DND-41 (cell line): ENCODE measurements around the gene SDHB.

ENCODE experiments used
- ATAC-seq: fragments of 200-7000 bp; cut with Tn5 transposase; 3 replicates; pipeline ENCODE4 v1.9.1; 2021; ENCODE audit warnings: low read depth; ENCODE audit not compliant: insufficient read depth
- DNase-seq: peaks from one replicate; pipeline ENCODE4 v3.0.0-alpha.2; 2020
- H2AFZ ChIP-seq: 2 replicates; pipeline ENCODE4 v1.6.0; 2012; ENCODE audit warnings: low read depth, low read length
- H3K27ac ChIP-seq: 2 replicates; pipeline ENCODE4 v1.5.1; 2012; ENCODE audit warnings: low read length, inconsistent platforms
- H3K27me3 ChIP-seq: fragments of 200-600 bp; sonication (generic); 2 replicates; pipeline ENCODE4 v1.6.0; 2012; ENCODE audit warnings: low read length, mild to moderate bottlenecking, inconsistent platforms; ENCODE audit not compliant: insufficient read depth, poor library complexity
- H3K36me3 ChIP-seq: 2 replicates; pipeline ENCODE4 v1.5.1; 2012; ENCODE audit warnings: low read length, inconsistent platforms; ENCODE audit not compliant: insufficient read depth
- H3K4me1 ChIP-seq: 2 replicates; pipeline ENCODE4 v1.5.1; 2012; ENCODE audit warnings: mild to moderate bottlenecking, low read length; ENCODE audit not compliant: insufficient read depth
- H3K4me2 ChIP-seq: 2 replicates; pipeline ENCODE4 v1.6.0; 2012; ENCODE audit warnings: mild to moderate bottlenecking, moderate library complexity, low read length, inconsistent platforms; ENCODE audit not compliant: insufficient read depth
- H3K4me3 ChIP-seq, 2 experiments: fragments of 200-600 bp in 1 of 2; shearing (Covaris generic) in 1 of 2; 2 replicates each; pipeline ENCODE4 v1.5.1; 2012 to 2016; ENCODE audit warnings: inconsistent platforms in 2 of 2, low read length in 2 of 2, mild to moderate bottlenecking in 2 of 2, low read depth in 1 of 2, moderate library complexity in 1 of 2
- H3K79me2 ChIP-seq: 2 replicates; pipeline ENCODE4 v1.6.0; 2012; ENCODE audit warnings: low read length, inconsistent platforms; ENCODE audit not compliant: insufficient read depth
- H3K9ac ChIP-seq: 2 replicates; pipeline ENCODE4 v1.6.0; 2012; ENCODE audit warnings: low read depth, mild to moderate bottlenecking, inconsistent platforms, low read length, moderate library complexity
- H3K9me3 ChIP-seq: 2 replicates; pipeline ENCODE4 v1.5.1; 2012; ENCODE audit warnings: low read length, moderate library complexity, mild to moderate bottlenecking, inconsistent platforms; ENCODE audit not compliant: insufficient read depth, severe bottlenecking
- H4K20me1 ChIP-seq: 2 replicates; pipeline ENCODE4 v1.6.0; 2012; ENCODE audit warnings: low read length; ENCODE audit not compliant: insufficient read depth
- CTCF ChIP-seq: IDR thresholded peaks from 2 replicates; pipeline ENCODE4 v1.5.1; 2012; ENCODE audit warnings: borderline replicate concordance, low read length, moderate library complexity, mild to moderate bottlenecking; ENCODE audit not compliant: poor library complexity, severe bottlenecking; ENCODE audit errors: extremely low read depth
- EZH2 ChIP-seq: IDR thresholded peaks from 3 replicates; pipeline ENCODE4 v1.6.1; 2012; ENCODE audit warnings: borderline replicate concordance, low read depth, mild to moderate bottlenecking, moderate library complexity, low read length, inconsistent platforms; ENCODE audit not compliant: severe bottlenecking

SDHB gene

DNA sequence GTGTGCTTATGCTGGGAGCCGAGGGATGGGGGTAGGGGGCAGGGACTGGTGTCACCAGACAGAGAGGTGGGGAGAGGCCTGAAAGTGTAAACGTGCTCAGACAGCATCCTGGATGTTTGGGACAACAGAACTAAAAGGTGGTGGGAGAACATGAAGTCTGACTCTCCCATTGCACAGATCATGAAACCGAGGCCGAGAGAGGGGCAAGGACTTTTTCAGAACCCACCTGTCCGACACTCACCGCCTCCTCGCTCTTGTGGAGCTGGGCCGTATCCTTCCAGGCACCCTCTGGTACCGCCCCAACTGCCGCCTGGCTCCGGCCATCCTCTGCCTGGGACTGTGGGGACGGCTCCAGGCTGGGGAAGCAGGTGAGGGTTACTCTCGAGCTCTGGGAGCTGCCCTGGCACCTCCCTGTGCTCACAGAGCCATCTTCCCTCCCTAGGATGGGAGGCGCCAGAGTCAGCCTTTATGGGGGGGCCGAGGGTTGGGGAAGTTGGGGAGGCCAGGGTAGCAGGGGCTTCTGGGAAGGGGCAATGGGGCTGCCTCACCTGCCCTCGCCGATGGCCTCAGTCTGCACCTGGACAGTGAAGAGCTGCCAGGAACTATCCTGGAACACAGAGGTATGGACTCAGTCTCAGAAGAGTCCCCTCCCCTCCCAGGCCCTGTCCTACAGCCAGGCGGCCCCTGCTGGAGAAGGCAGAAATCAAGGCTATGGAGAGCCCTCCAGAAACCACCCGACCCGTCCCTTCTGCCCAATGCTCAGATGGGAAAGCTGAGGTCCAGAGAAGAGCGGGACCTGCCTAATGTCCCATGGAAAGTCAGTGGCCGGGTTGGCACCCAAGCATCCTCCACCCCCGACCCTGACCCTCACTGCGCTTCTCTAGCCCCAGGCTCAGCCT lies 49.1 kb downstream of the SDHB start:
- H2AFZ ChIP-seq, result no peak overlapping the region
- H3K79me2 ChIP-seq, result peaks cover 3% of the 10 kb centered on the region; the same call in 1 of the 2 replicates
- H3K4me2 ChIP-seq, result no peak overlapping the region
- H3K4me3 ChIP-seq, result no peak overlapping the region
- H4K20me1 ChIP-seq, result peaks cover 9% of the 10 kb centered on the region; the same call in 1 of the 2 replicates
- no peaks in the 10 kb centered on the region for H3K27me3 ChIP-seq
- H3K9me3 ChIP-seq, result no peaks in the 10 kb centered on the region
- H3K27ac ChIP-seq, result no peak overlapping the region
- DNase-seq (no peak), ATAC-seq (no peak; the same call in 2 of the 3 replicates)
- TF ChIP-seq CTCF, result no peak
- no peak for TF ChIP-seq EZH2
- peaks cover 46% of the 10 kb centered on the region for H3K36me3 ChIP-seq
- no peak overlapping the region for H3K9ac ChIP-seq
- H3K4me1 ChIP-seq, result 0 out of 2 replicates have a peak, but pooled peaks cover 3% of the 10 kb centered on the region

DNA sequence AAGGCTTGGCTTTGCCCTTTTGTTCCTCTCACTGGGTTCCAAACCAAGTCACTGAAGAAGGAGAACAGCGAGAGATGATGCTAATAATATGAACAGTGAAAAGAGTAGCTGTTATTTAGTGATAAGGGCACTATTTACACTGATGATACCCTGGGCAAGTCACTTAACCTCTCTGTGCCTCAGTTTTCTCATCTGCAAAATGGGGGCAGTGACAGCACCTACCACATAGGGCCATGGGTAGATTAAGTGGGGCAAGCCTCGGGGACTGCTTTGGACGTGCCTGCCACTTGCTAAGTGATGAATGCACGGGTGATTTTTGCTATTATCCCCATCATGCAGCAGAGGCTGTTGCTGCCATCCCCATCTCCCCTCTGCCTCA lies 51.3 kb downstream of the SDHB start:
- no peak for ATAC-seq
- Histone ChIP-seq H3K4me3 (no peak overlapping the region), H3K79me2 (no peaks in the 10 kb centered on the region), H3K9me3 (no peaks in the 10 kb centered on the region), H3K27ac (no peak overlapping the region), H3K4me2 (no peak overlapping the region), H3K4me1 (no peaks in the 10 kb centered on the region), H3K27me3 (no peaks in the 10 kb centered on the region), H3K36me3 (peaks cover 50% of the 10 kb centered on the region), H2AFZ (no peak overlapping the region), H4K20me1 (peaks cover 6% of the 10 kb centered on the region; the same call in 1 of the 2 replicates), H3K9ac (no peak overlapping the region)
- DNase-seq, result no peak
- no peak for TF ChIP-seq CTCF
- no peak for TF ChIP-seq EZH2

- no peak overlapping the region for H3K27ac ChIP-seq
- H3K4me2 ChIP-seq, result no peak overlapping the region
- H3K27me3 ChIP-seq, result no peaks in the 10 kb centered on the region
- H2AFZ ChIP-seq, result no peak overlapping the region
- no peaks in the 10 kb centered on the region for H3K4me1 ChIP-seq
- no peaks in the 10 kb centered on the region for H3K79me2 ChIP-seq
- TF ChIP-seq CTCF (no peak), EZH2 (no peak)
- H3K9ac ChIP-seq, result no peak overlapping the region
- no peak for ATAC-seq
- no peaks in the 10 kb centered on the region for H3K9me3 ChIP-seq
- no peak overlapping the region for H3K4me3 ChIP-seq
- no peak for DNase-seq
- H4K20me1 ChIP-seq, result peaks cover 6% of the 10 kb centered on the region; the same call in 1 of the 2 replicates
- peaks cover 52% of the 10 kb centered on the region for H3K36me3 ChIP-seq
These were observed 51.9 kb downstream of the SDHB start for GRCh38 chr1:17001760-17002523.
